Activated CD4-positive, alpha-beta T cell treated with anti-CD3 and anti-CD28 coated beads, Interleukin-2, amount 50 U/mL, for 16 hours (primary cell): ENCODE measurements around the gene CRTC1.

ENCODE experiments used
- DNase-seq: peaks from one replicate; pipeline ENCODE4 v3.0.0-alpha.2; 2020

Gene CRTC1

GRCh38 chr19:18750295-18750970 lies 67.0 kb downstream of the CRTC1 start:
- no peak for DNase-seq

GRCh38 chr19:18751571-18751970 lies 68.1 kb downstream of the CRTC1 start:
- DNase-seq = no peak

DNA sequence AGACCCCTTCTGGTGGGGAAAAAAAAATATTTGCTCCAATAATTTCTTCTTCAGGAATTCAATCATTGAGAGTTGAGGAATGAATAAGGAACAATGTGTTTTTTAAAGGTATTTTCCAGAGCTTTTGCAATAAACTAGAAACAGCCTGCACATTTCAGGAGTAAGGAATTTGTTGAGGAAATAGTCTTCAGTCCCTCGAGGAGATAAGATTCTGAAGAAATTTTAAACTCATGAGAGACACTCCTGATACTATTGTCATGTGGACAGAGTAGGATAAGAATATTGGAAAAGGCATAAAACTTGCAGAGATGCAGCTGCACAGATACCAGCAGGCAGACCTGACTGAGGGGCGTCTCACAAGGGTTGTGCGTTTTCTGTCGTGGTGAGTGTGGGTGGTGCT lies 71.0 kb downstream of the CRTC1 start:
- DNase-seq = no peak

DNA sequence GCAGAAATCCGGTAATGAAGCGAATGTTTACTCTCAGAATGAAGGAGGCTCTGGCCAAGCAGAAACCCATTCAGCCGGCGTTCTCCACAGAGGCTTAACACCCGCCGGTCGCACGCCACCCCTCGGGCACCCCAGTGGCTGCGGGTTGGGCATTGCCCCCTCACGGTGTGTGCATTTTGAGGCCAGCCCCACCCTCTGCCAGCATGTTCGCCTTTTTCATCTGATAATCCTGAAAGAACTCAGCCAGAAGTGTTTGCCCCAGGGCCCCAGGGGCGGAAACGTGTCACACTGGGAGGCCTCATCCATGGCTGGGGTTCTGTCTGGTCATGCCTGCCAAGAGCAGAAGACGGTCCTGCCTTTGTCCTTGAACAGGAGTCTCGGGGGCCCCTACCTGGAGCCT lies 73.4 kb downstream of the CRTC1 start:
- no peak for DNase-seq

DNA sequence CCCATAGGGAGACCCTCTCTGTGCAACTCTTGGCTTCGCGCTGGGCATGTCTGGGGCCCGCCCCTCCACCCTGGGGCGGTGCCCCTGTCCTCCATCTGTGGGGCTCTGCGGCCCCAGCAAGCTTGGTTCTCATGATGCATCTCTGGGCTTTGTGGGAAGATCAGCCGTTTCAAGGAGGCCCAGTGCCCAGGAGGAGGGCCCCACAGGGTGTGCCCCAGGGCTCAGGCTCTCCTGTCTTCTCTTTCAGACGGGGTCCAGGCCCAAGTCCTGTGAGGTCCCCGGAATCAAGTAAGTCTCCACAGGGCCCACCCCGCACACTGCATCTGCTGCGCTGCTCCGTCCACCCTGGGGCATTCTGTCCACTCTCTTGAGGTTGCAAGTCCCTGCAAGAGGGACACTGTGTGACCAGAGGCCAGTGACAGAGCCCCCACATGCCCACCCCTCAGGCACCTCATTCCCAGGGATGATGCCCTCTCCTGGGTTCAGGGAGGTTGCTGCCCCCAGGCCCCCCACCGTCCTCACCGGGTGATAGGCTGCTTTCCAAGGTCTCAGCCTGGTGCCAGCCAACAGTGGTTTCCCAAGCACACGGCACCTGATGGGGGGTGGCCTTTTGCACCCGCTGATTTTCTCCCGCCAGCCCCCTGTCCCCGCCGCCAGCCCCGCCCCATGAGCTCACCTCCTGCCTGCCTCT lies 76.0 kb downstream of the CRTC1 start:
- DNase-seq = no peak

DNA sequence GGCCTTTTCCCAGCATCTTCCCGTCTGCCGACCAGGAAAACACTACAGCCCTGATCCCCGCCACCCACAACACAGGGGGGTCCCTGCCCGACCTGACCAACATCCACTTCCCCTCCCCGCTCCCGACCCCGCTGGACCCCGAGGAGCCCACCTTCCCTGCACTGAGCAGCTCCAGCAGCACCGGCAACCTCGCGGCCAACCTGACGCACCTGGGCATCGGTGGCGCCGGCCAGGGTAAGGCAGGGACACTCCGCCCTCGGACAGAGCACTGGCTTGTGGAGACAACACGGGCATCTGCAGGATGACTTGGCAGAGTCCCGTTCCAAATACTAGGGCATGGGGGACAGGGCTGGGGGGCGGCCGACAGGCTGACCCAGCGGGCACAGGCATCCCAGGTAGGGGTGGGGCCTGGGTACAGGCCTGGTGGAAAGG lies 76.5 kb downstream of the CRTC1 start:
- no peak for DNase-seq

GRCh38 chr19:18760440-18761383 lies 77.2 kb downstream of the CRTC1 start:
- no peak for DNase-seq

- no peak for DNase-seq
These were observed 78.1 kb downstream of the CRTC1 start for GRCh38 chr19:18761531-18762110.

GRCh38 chr19:18762125-18763023 lies 78.9 kb downstream of the CRTC1 start:
- no peak for DNase-seq

DNA sequence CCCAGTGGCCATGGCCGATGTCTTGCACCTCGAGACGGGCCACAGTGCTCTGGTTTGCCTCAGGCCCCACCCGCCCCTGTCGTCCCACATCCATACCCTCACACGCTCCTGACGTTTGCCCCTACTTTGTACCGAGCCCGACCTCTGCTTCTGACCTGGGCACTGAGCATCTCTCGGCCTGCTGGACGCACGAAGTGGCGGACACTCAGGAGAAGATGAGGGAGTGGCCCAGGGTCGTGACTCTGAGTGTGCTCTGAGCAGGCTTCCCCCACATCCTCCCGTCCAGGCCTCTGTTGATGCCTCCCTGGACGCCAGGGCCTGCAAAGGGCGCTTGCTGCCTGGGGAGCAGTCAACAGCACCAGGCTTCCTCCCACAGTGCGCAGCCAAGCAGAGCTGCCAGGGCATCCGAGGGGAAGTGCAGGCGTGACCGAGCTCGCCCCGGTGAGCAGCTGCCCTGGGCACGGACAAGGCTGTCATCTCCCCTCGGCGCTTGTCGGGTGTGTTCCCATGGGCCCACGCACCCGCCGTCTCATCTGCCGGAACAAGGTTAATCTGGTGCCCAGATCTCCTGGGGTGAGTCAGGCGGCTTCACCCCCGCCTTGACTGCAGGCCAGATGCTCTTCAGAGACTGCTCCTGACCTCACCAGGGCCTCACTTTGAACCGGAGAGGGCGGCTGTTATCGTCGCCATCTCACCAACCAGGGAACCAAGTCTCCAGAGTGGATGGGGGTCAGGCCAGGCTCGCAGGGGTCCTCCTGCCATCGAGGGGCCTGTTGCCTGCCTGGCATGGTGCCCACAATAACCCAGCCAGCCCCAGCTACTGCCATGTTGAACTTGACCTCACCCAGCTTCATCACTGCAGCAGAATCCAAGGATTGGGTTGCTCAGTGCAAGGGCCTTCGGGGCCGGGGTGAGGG lies 80.5 kb downstream of the CRTC1 start:
- no peak for DNase-seq

DNA sequence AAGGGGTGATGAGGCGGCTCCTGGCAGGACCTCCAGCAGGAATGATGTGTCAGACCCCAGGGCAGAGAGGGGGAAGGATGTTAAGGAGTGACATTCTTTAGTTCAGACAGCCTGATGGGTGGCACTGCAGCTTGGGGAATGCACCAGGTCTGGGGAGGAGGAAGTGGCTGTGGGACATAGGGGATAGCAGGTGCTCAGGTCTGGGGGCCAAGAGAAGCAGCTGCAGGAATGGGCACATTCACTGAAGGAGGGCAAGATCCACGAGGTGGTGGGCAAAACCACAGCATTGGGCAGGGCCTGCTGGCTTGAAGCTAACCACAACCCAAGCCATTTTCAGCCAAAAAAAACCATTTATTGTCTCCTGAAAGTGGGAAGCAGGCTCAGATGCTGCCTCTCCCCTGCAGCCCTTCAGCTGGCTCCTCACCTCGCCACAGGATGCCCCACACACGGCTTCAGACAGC lies 81.1 kb downstream of the CRTC1 start:
- DNase-seq = no peak

- no peak for DNase-seq
These were observed 81.7 kb downstream of the CRTC1 start for GRCh38 chr19:18765224-18765623.

DNA sequence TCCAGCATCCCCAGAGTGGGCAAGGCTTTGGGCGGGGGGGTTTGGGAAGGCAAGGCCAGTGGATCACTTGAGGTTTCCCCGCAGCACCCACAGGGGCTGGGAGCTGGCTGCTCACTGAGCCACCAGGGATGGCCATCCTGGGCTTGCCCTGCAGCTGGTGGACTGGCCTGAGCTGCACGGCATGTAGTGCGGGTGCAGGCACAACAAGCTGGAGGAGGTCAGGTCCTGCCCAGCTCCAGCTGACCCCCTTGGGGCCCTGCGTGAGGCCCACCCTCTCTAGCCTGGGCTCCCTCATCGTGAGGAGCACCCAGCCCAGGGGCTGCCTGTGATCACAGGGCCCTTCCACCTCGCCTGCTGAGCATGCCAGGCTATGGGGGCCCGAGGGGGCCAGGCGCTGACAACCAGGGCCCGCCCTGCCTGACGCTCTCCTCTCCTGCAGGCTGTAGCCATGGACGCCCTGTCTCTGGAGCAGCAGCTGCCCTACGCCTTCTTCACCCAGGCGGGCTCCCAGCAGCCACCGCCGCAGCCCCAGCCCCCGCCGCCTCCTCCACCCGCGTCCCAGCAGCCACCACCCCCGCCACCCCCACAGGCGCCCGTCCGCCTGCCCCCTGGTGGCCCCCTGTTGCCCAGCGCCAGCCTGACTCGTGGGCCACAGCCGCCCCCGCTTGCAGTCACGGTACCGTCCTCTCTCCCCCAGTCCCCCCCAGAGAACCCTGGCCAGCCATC lies 84.7 kb downstream of the CRTC1 start:
- DNase-seq = no peak

GRCh38 chr19:18768997-18769891 lies 85.8 kb downstream of the CRTC1 start:
- no peak for DNase-seq

GRCh38 chr19:18769989-18770528 lies 86.6 kb downstream of the CRTC1 start:
- no peak for DNase-seq

GRCh38 chr19:18770663-18771327 lies 87.3 kb downstream of the CRTC1 start:
- no peak for DNase-seq

- no peak for DNase-seq
These were observed 88.1 kb downstream of the CRTC1 start for GRCh38 chr19:18771328-18772242.
